ENCODE data around the gene ATG2A. TPM values are rescaled to one million over a fixed set of nuclear protein-coding genes. Genes with fewer than 3 reads are reported as not detected.

The ATG2A gene
- total and polyA plus RNA-seq, 2 of the 8 experiments (the other 6 are each of a cell fraction or from before 2014, with no cell fraction given): 12.1 to 22.1 TPM

MicroRNAs within 50 kb of the gene (microRNA counts, 767-probe panel; counts per million panel counts)
- 879 counts per million, percentile 95 among the panel's probes with 10 or more counts for microRNA hsa-miR-192-5p

Small RNA genes lying within 50 kb of the gene (microRNA-seq; reads per million reads assigned to microRNA genes)
- gene MIR6749 (ENCODE audit: borderline microRNAs expressed in 2 of 2, borderline number of aligned reads in 2 of 2, borderline replicate concordance in 1 of 2): 0 reads per million in 2 experiments
- gene MIR6750 (ENCODE audit: borderline microRNAs expressed in 2 of 2, borderline number of aligned reads in 2 of 2, borderline replicate concordance in 1 of 2): 0 reads per million in 2 experiments

Small RNA genes lying within 50 kb of the gene (small RNA-seq; reads per million reads assigned to genes)
- not detected for gene MIR6749 (ENCODE audit: insufficient read depth)
- gene MIR6750 (ENCODE audit: insufficient read depth): not detected

Other genes with a start within 250 kb of the ATG2A start
- gene NRXN2, start 194.0 kb downstream of the ATG2A start, total RNA-seq (2021; fragmentation: NEBNext Ultra II Directional; extraction: Animal tissue kit (Norgen Biotek cat#: 25700)): 11.4 and 11.5 TPM in 2 replicates
- gene NRXN2, start 194.0 kb downstream of the ATG2A start, polyA plus RNA-seq (2011; rRNA removed): 1.3 and 5.7 TPM in 2 replicates
- 37.9 and 40.6 TPM in 2 replicates for gene RASGRP2, start 173.1 kb downstream of the ATG2A start, total RNA-seq (2021; fragmentation: NEBNext Ultra II Directional; extraction: Animal tissue kit (Norgen Biotek cat#: 25700))
- gene RASGRP2, start 173.1 kb downstream of the ATG2A start, polyA plus RNA-seq (2011; rRNA removed): 45.7 and 50.4 TPM in 2 replicates
- gene PYGM, start 157.2 kb downstream of the ATG2A start, total RNA-seq (2021; fragmentation: NEBNext Ultra II Directional; extraction: Animal tissue kit (Norgen Biotek cat#: 25700)): 9.6 and 9.7 TPM in 2 replicates
- 10.0 and 15.2 TPM in 2 replicates for gene PYGM, start 157.2 kb downstream of the ATG2A start, polyA plus RNA-seq (2011; rRNA removed)
- 353 and 365 TPM in 2 replicates for gene SF1, start 138.7 kb downstream of the ATG2A start, total RNA-seq (2021; fragmentation: NEBNext Ultra II Directional; extraction: Animal tissue kit (Norgen Biotek cat#: 25700))
- 72.7 and 110 TPM in 2 replicates for gene SF1, start 138.7 kb downstream of the ATG2A start, polyA plus RNA-seq (2011; rRNA removed)
- gene MAP4K2, start 114.0 kb downstream of the ATG2A start, total RNA-seq (2021; fragmentation: NEBNext Ultra II Directional; extraction: Animal tissue kit (Norgen Biotek cat#: 25700)): 20.7 and 24.0 TPM in 2 replicates
- 20.1 and 25.3 TPM in 2 replicates for gene MAP4K2, start 114.0 kb downstream of the ATG2A start, polyA plus RNA-seq (2011; rRNA removed)
- gene MEN1, start 106.7 kb downstream of the ATG2A start, total RNA-seq (2021; fragmentation: NEBNext Ultra II Directional; extraction: Animal tissue kit (Norgen Biotek cat#: 25700)): 56.3 and 56.9 TPM in 2 replicates
- gene MEN1, start 106.7 kb downstream of the ATG2A start, polyA plus RNA-seq (2011; rRNA removed): 47.2 and 78.5 TPM in 2 replicates
- 10.6 and 12.3 TPM in 2 replicates for gene CDC42BPG, start 72.6 kb downstream of the ATG2A start, total RNA-seq (2021; fragmentation: NEBNext Ultra II Directional; extraction: Animal tissue kit (Norgen Biotek cat#: 25700))
- 3.7 and 6.7 TPM in 2 replicates for gene CDC42BPG, start 72.6 kb downstream of the ATG2A start, polyA plus RNA-seq (2011; rRNA removed)
- gene EHD1, start 38.6 kb downstream of the ATG2A start, total RNA-seq (2021; fragmentation: NEBNext Ultra II Directional; extraction: Animal tissue kit (Norgen Biotek cat#: 25700)): 36.9 and 42.9 TPM in 2 replicates
- 31.5 and 54.0 TPM in 2 replicates for gene EHD1, start 38.6 kb downstream of the ATG2A start, polyA plus RNA-seq (2011; rRNA removed)
- 5.1 and 5.8 TPM in 2 replicates for gene PPP2R5B, start 7.5 kb upstream of the ATG2A start, total RNA-seq (2021; fragmentation: NEBNext Ultra II Directional; extraction: Animal tissue kit (Norgen Biotek cat#: 25700))
- 4.9 and 6.3 TPM in 2 replicates for gene PPP2R5B, start 7.5 kb upstream of the ATG2A start, polyA plus RNA-seq (2011; rRNA removed)
- gene GPHA2, start 18.7 kb upstream of the ATG2A start, total RNA-seq (2021; fragmentation: NEBNext Ultra II Directional; extraction: Animal tissue kit (Norgen Biotek cat#: 25700)): 0.97 and 1.5 TPM in 2 replicates
- gene GPHA2, start 18.7 kb upstream of the ATG2A start, polyA plus RNA-seq (2011; rRNA removed): 4.4 and 5.4 TPM in 2 replicates
- gene MAJIN, start 54.9 kb upstream of the ATG2A start, total RNA-seq (2021; fragmentation: NEBNext Ultra II Directional; extraction: Animal tissue kit (Norgen Biotek cat#: 25700)): not detected in 2 replicates
- not detected in 2 replicates for gene MAJIN, start 54.9 kb upstream of the ATG2A start, polyA plus RNA-seq (2011; rRNA removed)
- gene BATF2, start 79.8 kb upstream of the ATG2A start, total RNA-seq (2021; fragmentation: NEBNext Ultra II Directional; extraction: Animal tissue kit (Norgen Biotek cat#: 25700)): 1.4 and 2.0 TPM in 2 replicates
- gene BATF2, start 79.8 kb upstream of the ATG2A start, polyA plus RNA-seq (2011; rRNA removed): 3.1 and 4.6 TPM in 2 replicates
- 184 and 186 TPM in 2 replicates for gene ARL2, start 97.0 kb upstream of the ATG2A start, total RNA-seq (2021; fragmentation: NEBNext Ultra II Directional; extraction: Animal tissue kit (Norgen Biotek cat#: 25700))
- gene ARL2, start 97.0 kb upstream of the ATG2A start, polyA plus RNA-seq (2011; rRNA removed): 535 and 640 TPM in 2 replicates
- gene SNX15, start 110.2 kb upstream of the ATG2A start, total RNA-seq (2021; fragmentation: NEBNext Ultra II Directional; extraction: Animal tissue kit (Norgen Biotek cat#: 25700)): 18.3 and 19.6 TPM in 2 replicates
- 13.0 and 20.2 TPM in 2 replicates for gene SNX15, start 110.2 kb upstream of the ATG2A start, polyA plus RNA-seq (2011; rRNA removed)
- gene SAC3D1, start 124.0 kb upstream of the ATG2A start, total RNA-seq (2021; fragmentation: NEBNext Ultra II Directional; extraction: Animal tissue kit (Norgen Biotek cat#: 25700)): 19.4 and 23.3 TPM in 2 replicates
- gene SAC3D1, start 124.0 kb upstream of the ATG2A start, polyA plus RNA-seq (2011; rRNA removed): 25.8 and 41.3 TPM in 2 replicates
- gene NAALADL1, start 141.3 kb upstream of the ATG2A start, total RNA-seq (2021; fragmentation: NEBNext Ultra II Directional; extraction: Animal tissue kit (Norgen Biotek cat#: 25700)): 7.5 and 8.1 TPM in 2 replicates
- 9.9 and 12.6 TPM in 2 replicates for gene NAALADL1, start 141.3 kb upstream of the ATG2A start, polyA plus RNA-seq (2011; rRNA removed)
- 87.0 and 90.0 TPM in 2 replicates for gene CDCA5, start 166.8 kb upstream of the ATG2A start, total RNA-seq (2021; fragmentation: NEBNext Ultra II Directional; extraction: Animal tissue kit (Norgen Biotek cat#: 25700))
- gene CDCA5, start 166.8 kb upstream of the ATG2A start, polyA plus RNA-seq (2011; rRNA removed): 39.2 and 53.7 TPM in 2 replicates
- gene ZFPL1, start 167.0 kb upstream of the ATG2A start, total RNA-seq (2021; fragmentation: NEBNext Ultra II Directional; extraction: Animal tissue kit (Norgen Biotek cat#: 25700)): 21.4 and 21.5 TPM in 2 replicates
- gene ZFPL1, start 167.0 kb upstream of the ATG2A start, polyA plus RNA-seq (2011; rRNA removed): 76.8 and 103 TPM in 2 replicates
- gene VPS51, start 179.0 kb upstream of the ATG2A start, total RNA-seq (2021; fragmentation: NEBNext Ultra II Directional; extraction: Animal tissue kit (Norgen Biotek cat#: 25700)): 97.4 and 108 TPM in 2 replicates
- 142 and 193 TPM in 2 replicates for gene VPS51, start 179.0 kb upstream of the ATG2A start, polyA plus RNA-seq (2011; rRNA removed)
- 40.1 and 42.4 TPM in 2 replicates for gene TM7SF2, start 194.7 kb upstream of the ATG2A start, total RNA-seq (2021; fragmentation: NEBNext Ultra II Directional; extraction: Animal tissue kit (Norgen Biotek cat#: 25700))
- gene TM7SF2, start 194.7 kb upstream of the ATG2A start, polyA plus RNA-seq (2011; rRNA removed): 96.0 and 141 TPM in 2 replicates
- 13.0 and 14.8 TPM in 2 replicates for gene ZNHIT2, start 200.5 kb upstream of the ATG2A start, total RNA-seq (2021; fragmentation: NEBNext Ultra II Directional; extraction: Animal tissue kit (Norgen Biotek cat#: 25700))
- 16.1 and 23.4 TPM in 2 replicates for gene ZNHIT2, start 200.5 kb upstream of the ATG2A start, polyA plus RNA-seq (2011; rRNA removed)
- 860 and 896 TPM in 2 replicates for gene FAU, start 204.9 kb upstream of the ATG2A start, total RNA-seq (2021; fragmentation: NEBNext Ultra II Directional; extraction: Animal tissue kit (Norgen Biotek cat#: 25700))
- 826 and 846 TPM in 2 replicates for gene FAU, start 204.9 kb upstream of the ATG2A start, polyA plus RNA-seq (2011; rRNA removed)
- gene MRPL49, start 205.1 kb upstream of the ATG2A start, total RNA-seq (2021; fragmentation: NEBNext Ultra II Directional; extraction: Animal tissue kit (Norgen Biotek cat#: 25700)): 54.0 and 55.3 TPM in 2 replicates
- gene MRPL49, start 205.1 kb upstream of the ATG2A start, polyA plus RNA-seq (2011; rRNA removed): 77.8 and 84.8 TPM in 2 replicates
- gene SYVN1, start 217.3 kb upstream of the ATG2A start, total RNA-seq (2021; fragmentation: NEBNext Ultra II Directional; extraction: Animal tissue kit (Norgen Biotek cat#: 25700)): 29.4 and 34.0 TPM in 2 replicates
- gene SYVN1, start 217.3 kb upstream of the ATG2A start, polyA plus RNA-seq (2011; rRNA removed): 27.8 and 37.5 TPM in 2 replicates